Spleen (tissue), 11 donors: Measurements from ENCODE around the gene CITED2. TPM values are rescaled to one million over a fixed set of nuclear protein-coding genes. Genes with fewer than 3 reads are reported as not detected.

Experiments used
- DNase-seq: peaks from one replicate; pipeline ENCODE4 v3.0.0-alpha.2; 2020
- H3K27ac ChIP-seq, 8 donors: fragments of 200-600 bp; sonication (generic) in 7 of 8; 1 replicate in 4 of 8; 2 replicates in 4 of 8; pipeline versions ENCODE4 v1.5.0 to v1.8.0; 2016 to 2021; ENCODE audit warnings: inconsistent platforms in 4 of 8, mild to moderate bottlenecking in 4 of 8, moderate library complexity in 1 of 8
- H3K27me3 ChIP-seq, 7 donors: fragments of 200-600 bp; sonication (generic) in 6 of 7; replicated peaks in 1 of 7; 1 replicate in 4 of 7; 2 replicates in 3 of 7; pipeline versions ENCODE4 v1.5.0 to v1.8.0; 2016 to 2021; ENCODE audit warnings: inconsistent platforms in 3 of 7, mild to moderate bottlenecking in 1 of 7
- H3K36me3 ChIP-seq, 6 donors: fragments of 200-600 bp; sonication (generic) in 5 of 6; 1 replicate in 4 of 6; 2 replicates in 2 of 6; pipeline versions ENCODE4 v1.5.0 to v1.8.0; 2016 to 2021; ENCODE audit warnings: inconsistent platforms in 2 of 6
- H3K4me1 ChIP-seq, 6 donors: fragments of 200-600 bp; sonication (generic) in 5 of 6; 1 replicate in 3 of 6; 2 replicates in 3 of 6; pipeline versions ENCODE4 v1.5.0 to v1.8.0; 2016 to 2021; ENCODE audit warnings: inconsistent platforms in 3 of 6
- H3K4me3 ChIP-seq, 8 donors: fragments of 200-600 bp; sonication (generic) in 7 of 8; 1 replicate in 4 of 8; 2 replicates in 4 of 8; pipeline versions ENCODE4 v1.5.0 to v1.8.0; 2016 to 2021; ENCODE audit warnings: inconsistent platforms in 4 of 8, mild to moderate bottlenecking in 4 of 8, moderate library complexity in 2 of 8
- H3K9me3 ChIP-seq, 8 donors: fragments of 200-600 bp; sonication (generic) in 7 of 8; 1 replicate in 4 of 8; 2 replicates in 4 of 8; pipeline versions ENCODE4 v1.5.0 to v1.8.0; 2016 to 2021; ENCODE audit warnings: inconsistent platforms in 4 of 8
- POLR2A ChIP-seq, 3 donors: fragments of 450-650 bp; IDR thresholded peaks; one replicate each; pipeline ENCODE4 v1.5.1; 2017; ENCODE audit warnings: antibody characterized with exemption in 3 of 3, mild to moderate bottlenecking in 1 of 3
- POLR2AphosphoS5 ChIP-seq, 3 donors: sonication (generic); formaldehyde crosslinking; IDR thresholded peaks; one replicate each; pipeline ENCODE4 v1.5.1; 2017; ENCODE audit warnings: antibody characterized with exemption in 3 of 3
- WGBS, 5 donors: extraction: QIAGEN DNeasy Blood & Tissue Kit in 3 of 5; methylation state at CpG; one replicate each; pipeline versions ENCODE4 v1.1.5 to v1.1.7; 2013 to 2018; 5-methylcytosine and 5-hydroxymethylcytosine counted together
- intact Hi-C: fragments of 100-400 bp; cut with DNase I; formaldehyde crosslinking; loops from one replicate; pipeline ENCODE4 v1.15.0; 2023; ENCODE audit warnings: low total_unique reads
- polyA plus RNA-seq, 3 donors: library from polyadenylated mRNA; stranded (reverse); fragments of 200-250 nt; gene quantifications; one replicate each; pipeline ENCODE4 v1.2.1, GENCODE V29; 2013
- total RNA-seq, 7 donors: library from RNA; depleted of rRNA in 3 of 7; stranded (reverse); fragments of >200 nt in 3 of 7; fragmentation: NEBNext Ultra II Directional in 4 of 7; extraction: Animal tissue kit (Norgen Biotek cat#: 25700) in 4 of 7; gene quantifications; one replicate each; pipeline versions ENCODE4 v1.1.0 to v1.2.1, GENCODE V29; 2016 to 2021
- TF ChIP-seq, protein P1 (sequence below), 11 experiments: fragments of 200-600 bp in 7 of 11; fragments of 450-650 bp in 4 of 11; sonication (generic) in 4 of 11; IDR thresholded peaks in 8 of 11; conservative IDR thresholded peaks in 3 of 11; 1 replicate in 7 of 11; 2 replicates in 4 of 11; pipeline versions ENCODE4 v1.4.0 to v1.8.0; 2016 to 2021; ENCODE audit warnings: antibody characterized with exemption in 11 of 11, inconsistent platforms in 4 of 11, mild to moderate bottlenecking in 1 of 11
- donor health status: healthy with polysubstance abuse.
- donor health status: DM: no; HTN: no; CAD: no; lungs with moderate emphysema.
- donor health status: DM: no; HTN: no; CAD: no.
- donor health status: Bipolar disorder and iron deficiency.
- donor health status: healthy.
- donor health status: DM: no; HTN: no; CAD: no.
- donor health status: DM: yes; HTN: yes; CAD: no.

The CITED2 gene
- total and polyA plus RNA-seq, 10 donors: 12.9 to 213 (median 145) TPM

DNA sequence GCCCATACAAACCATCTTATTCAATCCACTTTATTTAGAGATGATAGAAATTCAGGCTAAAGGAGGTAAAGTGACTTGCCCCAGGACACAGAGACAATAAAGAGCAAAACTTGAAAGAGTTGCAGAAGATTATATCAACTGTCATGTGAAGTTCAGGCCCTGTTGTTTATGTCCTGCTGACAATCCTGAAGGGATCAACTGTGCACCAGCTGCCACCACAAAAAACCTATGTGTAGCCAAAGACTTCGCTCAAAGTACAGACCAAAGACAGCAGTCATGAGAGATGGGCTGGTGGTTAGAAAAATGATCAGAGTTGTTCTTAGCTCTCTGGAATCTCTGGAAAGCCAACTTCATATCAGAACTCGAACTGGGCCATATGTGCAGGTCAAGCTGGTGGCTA lies 16.0 kb upstream of the CITED2 start:
- Histone ChIP-seq H3K27me3 (no peaks in the 10 kb centered on the region), H3K4me1 (no peaks in the 10 kb centered on the region), H3K9me3 (no peaks in the 10 kb centered on the region), H3K4me3 (no peak overlapping the region), H3K36me3 (no peaks in the 10 kb centered on the region), H3K27ac (no peak overlapping the region)
- WGBS, 5 donors: 81 to 94% (median 89%) methylated on average over 2 of the region's 2 CpGs
- no peak for DNase-seq
- TF ChIP-seq POLR2A (IDR thresholded peaks at IDR 0.05) (no peak), POLR2AphosphoS5 (IDR thresholded peaks at IDR 0.05) (no peak)
- TF ChIP-seq, protein P1, sequence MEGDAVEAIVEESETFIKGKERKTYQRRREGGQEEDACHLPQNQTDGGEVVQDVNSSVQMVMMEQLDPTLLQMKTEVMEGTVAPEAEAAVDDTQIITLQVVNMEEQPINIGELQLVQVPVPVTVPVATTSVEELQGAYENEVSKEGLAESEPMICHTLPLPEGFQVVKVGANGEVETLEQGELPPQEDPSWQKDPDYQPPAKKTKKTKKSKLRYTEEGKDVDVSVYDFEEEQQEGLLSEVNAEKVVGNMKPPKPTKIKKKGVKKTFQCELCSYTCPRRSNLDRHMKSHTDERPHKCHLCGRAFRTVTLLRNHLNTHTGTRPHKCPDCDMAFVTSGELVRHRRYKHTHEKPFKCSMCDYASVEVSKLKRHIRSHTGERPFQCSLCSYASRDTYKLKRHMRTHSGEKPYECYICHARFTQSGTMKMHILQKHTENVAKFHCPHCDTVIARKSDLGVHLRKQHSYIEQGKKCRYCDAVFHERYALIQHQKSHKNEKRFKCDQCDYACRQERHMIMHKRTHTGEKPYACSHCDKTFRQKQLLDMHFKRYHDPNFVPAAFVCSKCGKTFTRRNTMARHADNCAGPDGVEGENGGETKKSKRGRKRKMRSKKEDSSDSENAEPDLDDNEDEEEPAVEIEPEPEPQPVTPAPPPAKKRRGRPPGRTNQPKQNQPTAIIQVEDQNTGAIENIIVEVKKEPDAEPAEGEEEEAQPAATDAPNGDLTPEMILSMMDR (IDR thresholded peaks at IDR 0.05 in 8 of 11, conservative IDR thresholded peaks at IDR 0.05 in 3 of 11): no peak
- intact Hi-C loops: no loop called here

DNA sequence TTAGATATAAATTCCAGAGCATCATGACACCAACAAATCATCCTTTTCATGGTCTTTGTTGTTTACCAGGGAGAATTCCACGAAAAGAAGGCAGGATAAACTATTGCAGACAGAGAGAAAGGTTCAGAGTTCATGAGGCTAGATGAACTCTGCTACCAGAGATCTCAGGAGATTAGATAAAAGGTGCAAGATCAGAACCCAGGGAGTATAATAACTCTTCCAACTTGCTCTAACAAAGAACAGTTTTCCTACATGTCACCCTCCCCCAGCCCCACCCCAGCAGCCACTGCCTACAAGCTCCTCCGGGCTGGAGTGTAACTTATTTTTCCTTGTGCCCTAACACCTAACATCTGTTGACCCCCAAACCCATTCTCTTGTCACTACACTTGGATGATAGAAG lies 13.9 kb upstream of the CITED2 start:
- no peaks in the 10 kb centered on the region for H3K9me3 ChIP-seq
- H3K27ac ChIP-seq: no peak overlapping the region
- no peak overlapping the region for H3K4me3 ChIP-seq
- intact Hi-C loops: no loop called here
- DNase-seq: no peak
- H3K27me3 ChIP-seq: no peaks in the 10 kb centered on the region
- 78 to 93% (median 86%) methylated on average over 2 of the region's 2 CpGs for WGBS, 5 donors
- H3K4me1 ChIP-seq: no peaks in the 10 kb centered on the region
- TF ChIP-seq POLR2AphosphoS5 (IDR thresholded peaks at IDR 0.05): no peak
- TF ChIP-seq, protein P1 (IDR thresholded peaks at IDR 0.05 in 8 of 11, conservative IDR thresholded peaks at IDR 0.05 in 3 of 11): no peak
- no peak for TF ChIP-seq POLR2A (IDR thresholded peaks at IDR 0.05)
- H3K36me3 ChIP-seq: no peaks in the 10 kb centered on the region

DNA sequence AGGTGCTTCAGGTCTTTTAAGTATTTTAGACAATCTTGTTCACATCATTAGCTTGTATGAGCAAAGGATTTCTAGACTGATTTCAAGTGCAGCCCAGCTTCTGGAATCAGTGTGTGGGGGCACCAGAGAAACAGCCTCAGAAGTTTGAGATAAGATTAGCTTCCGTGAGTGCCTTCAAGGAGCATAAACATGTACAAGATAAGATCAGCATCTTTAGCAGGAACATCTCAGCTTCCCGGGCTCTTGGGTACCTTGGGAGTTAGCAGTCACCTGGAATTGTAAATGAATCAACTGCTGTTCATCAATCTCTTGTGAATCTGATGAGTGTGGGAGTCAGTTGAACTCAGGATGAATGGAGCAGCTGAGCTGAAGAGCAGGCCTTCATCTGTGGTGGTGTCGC lies 12.0 kb upstream of the CITED2 start:
- DNase-seq: no peak

DNA sequence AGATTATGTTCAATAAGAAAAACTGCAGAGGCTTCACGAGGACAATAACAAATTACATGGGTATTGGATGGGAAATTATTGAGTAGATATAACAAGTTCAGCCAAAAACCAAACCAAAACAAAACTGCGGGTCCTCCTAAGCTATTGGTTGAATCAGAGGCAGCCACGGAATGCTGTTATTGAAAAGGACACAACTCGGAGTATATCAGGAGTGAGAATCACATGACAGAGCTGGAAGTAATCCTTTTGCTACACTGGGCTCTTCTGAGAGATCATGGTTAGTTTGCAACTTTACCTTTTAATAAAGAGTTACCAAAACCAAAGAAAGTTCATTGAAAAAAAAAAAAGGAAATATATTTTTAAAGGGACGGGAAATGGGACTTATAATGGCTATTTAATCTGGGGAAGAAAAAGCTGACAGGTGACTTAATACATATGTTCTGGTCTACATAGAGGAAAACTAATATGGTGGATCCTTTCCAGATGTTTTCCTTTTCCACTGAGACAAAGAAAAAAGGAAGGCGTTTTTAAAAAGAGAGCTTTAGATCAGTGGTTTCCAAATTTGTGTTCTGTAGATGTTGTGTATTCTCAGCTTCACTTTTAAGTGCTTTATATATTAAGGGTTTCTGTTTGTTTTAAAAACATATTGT lies 6.9 kb upstream of the CITED2 start:
- 76 to 80% (median 77%) methylated on average over 6 of the region's 6 CpGs for WGBS, 5 donors
- DNase-seq: no peak

More for the DNA sequence above, 12.0 kb upstream of the CITED2 start:
- Histone ChIP-seq H3K4me1 (no peaks in the 10 kb centered on the region), H3K4me3 (no peak overlapping the region), H3K9me3 (no peaks in the 10 kb centered on the region), H3K36me3 (no peaks in the 10 kb centered on the region), H3K27me3 (no peaks in the 10 kb centered on the region), H3K27ac (no peak overlapping the region)
- TF ChIP-seq, protein P1 (IDR thresholded peaks at IDR 0.05 in 8 of 11, conservative IDR thresholded peaks at IDR 0.05 in 3 of 11): no peak
- TF ChIP-seq POLR2A (IDR thresholded peaks at IDR 0.05) (no peak), POLR2AphosphoS5 (IDR thresholded peaks at IDR 0.05) (no peak)
- intact Hi-C loops: no loop called here
- 79 to 98% (median 91%) methylated on average over 2 to 3 of the region's 3 CpGs for WGBS, 5 donors

More for the DNA sequence above, 6.9 kb upstream of the CITED2 start:
- Histone ChIP-seq H3K4me3 (no peak overlapping the region), H3K4me1 (peaks cover 0 to 27% (median 5%) of the 10 kb centered on the region in 6 donors), H3K27ac (no peak overlapping the region), H3K36me3 (no peaks in the 10 kb centered on the region), H3K27me3 (no peaks in the 10 kb centered on the region), H3K9me3 (no peaks in the 10 kb centered on the region)
- TF ChIP-seq POLR2AphosphoS5 (IDR thresholded peaks at IDR 0.05) (no peak), POLR2A (IDR thresholded peaks at IDR 0.05) (no peak)
- TF ChIP-seq, protein P1 (IDR thresholded peaks at IDR 0.05 in 8 of 11, conservative IDR thresholded peaks at IDR 0.05 in 3 of 11): no peak
- intact Hi-C loops: no loop called here
